Stimulated activated CD4-positive, alpha-beta T cell treated with anti-CD3 and anti-CD28 coated beads, Interleukin-1b, Interleukin-23, amount 100 ng/mL, for 24 hours (primary cell): ENCODE results near the gene DYNLT3.

Source experiments
- DNase-seq, 4 experiments: peaks; one replicate each; pipeline ENCODE4 v3.0.0-alpha.2; 2020; ENCODE audit warnings: low read depth in 4 of 4, low spot score in 1 of 4

DYNLT3 gene, protein sequence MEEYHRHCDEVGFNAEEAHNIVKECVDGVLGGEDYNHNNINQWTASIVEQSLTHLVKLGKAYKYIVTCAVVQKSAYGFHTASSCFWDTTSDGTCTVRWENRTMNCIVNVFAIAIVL

DNA sequence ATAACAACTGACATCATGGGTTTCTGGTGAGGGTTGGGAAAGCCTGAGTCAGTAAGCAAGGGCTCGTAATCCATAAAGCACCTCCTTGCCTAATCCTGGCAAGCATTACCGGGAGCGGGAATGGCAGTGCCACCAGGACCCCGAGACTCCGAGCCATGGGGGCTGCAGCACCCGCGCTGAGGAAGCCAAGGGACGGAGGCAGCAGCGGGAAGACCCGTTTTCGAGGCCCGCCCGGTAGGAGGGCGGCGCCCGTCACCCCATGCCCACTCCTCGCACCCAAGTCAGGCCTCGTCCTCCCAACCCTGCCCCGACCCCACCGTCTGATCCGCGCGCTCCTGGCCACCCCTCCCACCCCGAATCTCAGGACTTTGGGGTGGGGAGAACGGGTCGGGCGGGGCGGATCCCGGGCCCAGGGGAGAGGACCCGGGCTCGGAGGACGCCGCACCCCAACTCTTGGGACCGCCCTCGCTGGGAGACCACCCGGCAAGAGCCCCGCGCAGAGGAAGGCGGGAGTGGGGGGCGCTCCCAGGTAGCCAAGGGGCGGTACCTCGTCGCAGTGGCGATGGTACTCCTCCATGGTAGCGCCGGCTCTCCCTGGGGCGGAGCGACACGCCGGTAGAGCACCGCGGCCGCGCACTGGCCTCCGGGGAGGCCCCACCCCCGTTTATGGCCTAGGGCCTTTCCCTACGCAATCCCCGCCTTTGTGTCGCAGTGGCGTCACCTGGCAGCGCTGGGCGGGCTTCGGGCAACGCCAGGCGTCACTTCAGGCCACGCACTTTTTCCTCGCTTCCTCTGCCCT is at the start of gene DYNLT3:
Gene DYNLT3 (minus strand): TSS at position 638 of the 799 bp plus-strand sequence. CDS start 61 bp downstream, at position 577.
- DNase-seq: peak; percentile 22 to 65 (median 50)

DNA sequence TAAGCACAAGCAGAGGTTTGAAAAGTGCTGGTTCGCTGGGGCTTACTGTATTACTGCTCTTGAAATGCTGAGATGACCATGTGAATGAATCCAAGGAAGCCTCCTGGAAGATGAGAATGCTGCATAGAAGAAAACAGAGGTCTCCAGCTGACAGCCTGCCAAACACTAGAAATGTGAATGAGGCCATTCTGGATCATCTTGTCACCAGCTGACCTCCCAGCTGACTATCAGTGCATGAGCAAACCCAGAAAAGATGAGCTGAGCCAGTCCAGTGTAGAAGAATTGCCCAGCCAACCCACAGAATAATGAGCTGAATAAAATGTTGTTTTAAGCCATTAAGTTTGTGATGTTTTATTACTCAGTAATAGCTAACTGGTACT is 49.1 kb upstream of the DYNLT3 start:
- no peak for DNase-seq

GRCh38 chrX:37895795-37896510 is 48.6 kb upstream of the DYNLT3 start:
- no peak for DNase-seq

GRCh38 chrX:37894725-37895124 is 47.4 kb upstream of the DYNLT3 start:
- no peak for DNase-seq

- no peak for DNase-seq
These were observed 40.6 kb upstream of the DYNLT3 start for GRCh38 chrX:37888010-37888409.

DNA sequence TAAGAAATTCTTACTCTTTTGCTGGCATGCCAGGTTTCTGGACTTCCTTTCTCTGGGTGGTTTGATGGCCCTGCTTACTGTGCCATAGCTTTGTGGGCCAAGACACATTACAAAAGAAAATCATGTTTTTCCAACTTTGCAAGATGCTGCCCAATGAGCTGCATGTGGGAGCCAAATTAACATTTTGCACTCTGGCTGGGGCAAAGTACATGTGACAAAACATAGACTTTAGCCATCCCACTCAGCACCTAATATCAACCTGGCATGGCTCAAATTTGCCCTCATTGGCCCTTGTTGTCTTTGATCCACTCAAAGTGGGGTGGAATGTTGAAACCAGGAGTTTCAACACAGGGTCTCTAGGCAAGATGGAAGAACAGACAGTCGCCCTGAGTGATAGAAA is 40.0 kb upstream of the DYNLT3 start:
- no peak for DNase-seq

- DNase-seq: no peak
These were observed 35.8 kb upstream of the DYNLT3 start for GRCh38 chrX:37883196-37883595.

- no peak for DNase-seq
These were observed 32.3 kb upstream of the DYNLT3 start for GRCh38 chrX:37879692-37880091.

DNA sequence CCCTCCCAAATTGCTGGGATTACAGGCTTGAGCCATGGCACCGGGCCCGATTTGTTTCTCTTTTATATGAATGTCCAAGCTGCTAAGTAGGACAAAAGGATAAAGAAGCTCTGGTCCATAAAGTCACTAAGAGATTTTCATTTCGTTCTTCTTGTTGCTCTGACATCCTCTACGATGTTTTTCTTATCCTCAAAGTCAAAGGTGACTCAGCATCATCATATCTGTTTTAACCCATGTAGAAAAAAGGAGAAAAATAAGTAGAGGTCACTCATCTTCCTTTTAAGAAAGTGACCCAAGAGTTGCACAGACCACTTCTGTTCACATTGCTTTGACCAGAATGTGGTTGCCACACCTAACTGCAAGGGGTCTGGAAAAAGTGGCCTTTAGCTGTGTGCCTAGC is 29.3 kb upstream of the DYNLT3 start:
- DNase-seq: no peak

GRCh38 chrX:37875675-37876074 is 28.3 kb upstream of the DYNLT3 start:
- DNase-seq: no peak

- no peak for DNase-seq
These were observed 25.8 kb upstream of the DYNLT3 start for GRCh38 chrX:37873220-37873619.

GRCh38 chrX:37872303-37872655 is 24.9 kb upstream of the DYNLT3 start:
- DNase-seq: no peak

DNA sequence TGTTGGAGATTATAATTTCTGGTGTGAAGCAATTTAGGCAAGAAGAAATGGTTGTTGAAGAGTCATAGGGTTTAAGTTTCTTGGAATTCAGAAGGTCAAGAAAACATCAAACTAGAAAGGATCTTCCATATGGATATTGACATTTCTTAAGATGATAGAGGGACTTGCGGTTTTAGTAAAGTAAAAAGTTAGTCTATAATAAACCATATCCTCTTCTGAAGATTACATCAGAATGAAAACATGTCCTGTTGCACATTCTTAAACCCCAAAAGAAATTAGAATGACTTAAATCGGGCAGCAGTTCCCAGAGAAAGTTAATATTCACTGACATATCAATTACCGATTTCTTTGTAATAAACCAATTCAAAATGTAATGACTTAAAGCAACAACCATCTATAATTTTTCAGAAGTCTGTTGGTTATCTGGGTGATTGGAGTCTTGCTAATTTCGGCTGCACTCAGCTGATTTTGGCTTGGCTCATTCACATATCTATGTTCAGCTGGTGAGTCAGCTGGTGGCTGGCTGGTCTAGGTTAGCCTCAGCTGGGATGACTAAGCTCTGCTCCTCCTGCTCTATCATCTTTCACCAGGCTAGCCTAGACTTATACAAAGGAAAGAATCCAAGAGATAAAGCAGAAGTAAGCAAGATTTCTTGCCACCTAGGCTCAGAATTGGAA is 24.4 kb upstream of the DYNLT3 start:
- DNase-seq: no peak

DNA sequence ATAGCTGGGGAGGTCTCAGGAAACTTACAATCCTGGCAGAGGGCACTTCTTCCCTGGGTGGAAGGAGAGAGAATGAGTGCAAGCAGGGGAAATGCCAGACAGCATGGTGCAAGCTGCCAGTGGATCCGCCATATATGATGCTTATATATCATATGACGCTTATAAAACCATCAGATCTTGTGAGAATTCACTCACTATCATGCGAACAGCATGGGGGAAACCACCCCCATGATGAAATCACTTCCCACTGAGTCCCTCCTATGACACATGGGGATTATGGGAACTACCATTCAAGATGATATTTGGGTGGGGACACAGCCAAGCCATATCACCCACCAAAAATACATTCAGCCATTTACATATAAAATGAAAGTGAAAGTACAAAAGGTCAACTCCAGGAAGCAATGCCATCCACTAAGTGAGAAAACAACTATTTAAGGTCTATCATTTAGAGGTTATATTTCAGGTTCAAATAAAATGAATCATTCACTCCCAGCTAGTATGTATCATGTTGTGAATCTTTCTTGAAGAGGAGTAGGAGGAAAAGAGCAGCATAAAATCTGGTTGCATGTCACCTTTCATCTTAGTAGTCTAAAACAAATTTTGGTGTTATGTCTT is 20.3 kb upstream of the DYNLT3 start:
- DNase-seq: no peak

GRCh38 chrX:37863728-37864127 is 16.4 kb upstream of the DYNLT3 start:
- DNase-seq: no peak

DNA sequence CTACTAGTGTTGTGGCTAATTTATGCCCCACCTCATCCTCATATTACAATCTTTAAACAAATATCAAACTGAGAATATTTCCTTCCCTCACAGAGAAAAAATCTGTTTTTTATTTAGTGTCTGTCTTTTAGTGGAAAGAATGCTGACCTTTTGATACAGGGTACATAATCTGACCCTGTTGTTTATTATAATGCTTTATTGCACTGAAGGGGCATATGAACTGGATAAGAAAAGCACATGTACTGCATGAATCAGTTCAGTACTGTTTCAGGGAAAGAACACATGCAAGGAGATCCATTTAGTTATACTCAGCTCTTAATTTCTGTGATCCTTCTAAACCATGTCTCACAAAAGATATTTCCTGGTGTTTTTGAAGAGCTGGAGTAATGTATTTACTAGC is 15.5 kb upstream of the DYNLT3 start:
- DNase-seq: no peak

DNA sequence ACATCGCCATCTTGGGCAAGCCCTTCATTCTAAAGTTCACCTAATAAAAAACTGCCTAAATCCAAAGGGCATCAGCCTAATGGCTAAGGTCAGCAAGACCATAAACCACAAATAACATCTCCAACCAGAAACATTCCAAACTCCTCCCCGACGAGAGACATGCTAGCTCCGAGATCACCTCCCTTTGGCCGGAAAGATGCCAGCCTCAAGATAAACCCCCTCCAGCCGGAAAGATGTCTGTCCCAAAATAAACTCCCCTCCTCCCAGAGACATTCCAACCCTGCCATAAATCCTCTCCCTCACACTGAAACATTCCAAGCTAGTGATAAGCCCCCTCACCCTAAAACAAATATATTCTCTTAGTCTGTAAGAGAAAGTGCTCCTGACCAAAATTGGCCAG is 13.3 kb upstream of the DYNLT3 start:
- no peak for DNase-seq

DNA sequence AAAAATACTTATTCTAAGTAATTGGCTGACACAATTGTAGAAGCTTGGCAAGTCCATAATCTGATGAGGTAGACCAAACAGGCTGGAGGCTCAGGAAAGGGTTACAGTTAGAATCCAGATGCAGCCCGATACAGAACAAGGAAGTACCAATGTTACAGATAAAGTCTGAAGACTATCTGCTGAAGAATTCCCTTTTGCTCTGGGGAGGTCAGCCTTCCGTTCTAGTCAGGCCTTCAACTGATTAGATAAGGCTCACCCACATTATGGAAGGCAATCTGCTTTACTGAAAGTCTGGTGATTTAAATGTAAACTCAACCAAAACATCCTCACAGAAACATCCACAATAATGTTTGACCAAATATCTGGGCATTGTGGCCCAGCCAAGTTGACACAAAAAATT is 7.4 kb upstream of the DYNLT3 start:
- no peak for DNase-seq

- DNase-seq: no peak
These were observed 6.8 kb upstream of the DYNLT3 start for GRCh38 chrX:37854148-37854547.

GRCh38 chrX:37847733-37848197 is 394 bp upstream of the DYNLT3 start:
- no peak for DNase-seq

- DNase-seq: no peak
These were observed 825 bp downstream of the DYNLT3 start for GRCh38 chrX:37846558-37846933.
